Ascending aorta (tissue), 2 donors: ENCODE results near the gene EEF1AKMT1. TPM values are rescaled to one million over a fixed set of nuclear protein-coding genes. Genes with fewer than 3 reads are reported as not detected.
A peak's percentile ranks its signal among the peaks of the same experiment; 100 is the strongest.

Source experiments
- DNase-seq, 2 donors: peaks; one replicate each; pipeline ENCODE4 v3.0.0-alpha.2; 2019; ENCODE audit warnings: low spot score in 2 of 2
- H3K27ac ChIP-seq, 2 donors: fragments of 200-600 bp; sonication (generic); one replicate each; pipeline ENCODE4 v1.5.1; 2016 to 2017; ENCODE audit warnings: mild to moderate bottlenecking in 1 of 2
- H3K27me3 ChIP-seq: fragments of 200-600 bp; sonication (generic); one replicate; pipeline ENCODE4 v1.5.1; 2017
- H3K36me3 ChIP-seq, 2 donors: fragments of 200-600 bp; sonication (generic); one replicate each; pipeline ENCODE4 v1.5.1; 2016
- H3K4me1 ChIP-seq, 2 donors: fragments of 200-600 bp; sonication (generic); one replicate each; pipeline ENCODE4 v1.5.1; 2016 to 2017; ENCODE audit warnings: mild to moderate bottlenecking in 1 of 2
- H3K4me3 ChIP-seq, 2 donors: fragments of 200-600 bp; sonication (generic); one replicate each; pipeline ENCODE4 v1.5.1; 2016 to 2017; ENCODE audit warnings: mild to moderate bottlenecking in 1 of 2
- H3K9me3 ChIP-seq, 2 donors: fragments of 200-600 bp; sonication (generic); one replicate each; pipeline ENCODE4 v1.5.1; 2016
- intact Hi-C: fragments of 100-400 bp; cut with DNase I; formaldehyde crosslinking; loops from one replicate; pipeline ENCODE4 v1.15.1; 2023
- total RNA-seq: library from RNA; depleted of rRNA; stranded (reverse); fragments of >200 nt; gene quantifications from one replicate; pipeline ENCODE4 v1.1.0, GENCODE V29; 2016
- TF ChIP-seq, protein P1 (sequence below), 3 experiments: fragments of 200-600 bp in 2 of 3; fragments of 450-650 bp in 1 of 3; sonication (generic) in 2 of 3; IDR thresholded peaks; one replicate each; pipeline ENCODE4 v1.5.1; 2016 to 2019; ENCODE audit warnings: antibody characterized with exemption in 3 of 3, mild to moderate bottlenecking in 1 of 3, moderate library complexity in 1 of 3

The EEF1AKMT1 gene
- total RNA-seq, 1 donor from 2014 or later: not detected

DNA sequence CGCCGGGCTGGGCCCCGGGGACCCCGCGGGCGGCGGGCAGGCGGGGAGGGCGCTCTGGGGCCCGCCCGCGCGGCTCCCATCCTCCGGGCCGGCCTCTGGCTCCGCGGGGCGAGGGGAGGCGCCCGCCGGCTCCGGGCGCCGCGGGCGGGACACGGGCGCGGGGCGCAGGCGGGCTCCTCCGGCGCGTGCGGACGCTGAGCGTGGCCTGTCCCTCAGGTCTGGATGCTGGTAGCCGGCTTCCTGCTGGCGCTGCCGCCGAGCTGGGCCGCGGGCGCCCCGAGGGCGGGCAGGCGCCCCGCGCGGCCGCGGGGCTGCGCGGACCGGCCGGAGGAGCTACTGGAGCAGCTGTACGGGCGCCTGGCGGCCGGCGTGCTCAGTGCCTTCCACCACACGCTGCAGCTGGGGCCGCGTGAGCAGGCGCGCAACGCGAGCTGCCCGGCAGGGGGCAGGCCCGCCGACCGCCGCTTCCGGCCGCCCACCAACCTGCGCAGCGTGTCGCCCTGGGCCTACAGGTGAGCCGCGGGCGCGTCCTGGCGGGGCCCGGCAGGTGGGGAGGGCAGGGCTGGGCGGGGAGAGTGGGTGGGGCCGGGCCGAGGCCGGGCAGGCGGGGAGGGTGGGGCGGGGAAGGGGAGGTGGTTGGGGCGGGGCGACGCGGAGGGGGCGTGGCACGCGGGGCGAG is 69.8 kb downstream of the EEF1AKMT1 start:
- TF ChIP-seq, protein P1, sequence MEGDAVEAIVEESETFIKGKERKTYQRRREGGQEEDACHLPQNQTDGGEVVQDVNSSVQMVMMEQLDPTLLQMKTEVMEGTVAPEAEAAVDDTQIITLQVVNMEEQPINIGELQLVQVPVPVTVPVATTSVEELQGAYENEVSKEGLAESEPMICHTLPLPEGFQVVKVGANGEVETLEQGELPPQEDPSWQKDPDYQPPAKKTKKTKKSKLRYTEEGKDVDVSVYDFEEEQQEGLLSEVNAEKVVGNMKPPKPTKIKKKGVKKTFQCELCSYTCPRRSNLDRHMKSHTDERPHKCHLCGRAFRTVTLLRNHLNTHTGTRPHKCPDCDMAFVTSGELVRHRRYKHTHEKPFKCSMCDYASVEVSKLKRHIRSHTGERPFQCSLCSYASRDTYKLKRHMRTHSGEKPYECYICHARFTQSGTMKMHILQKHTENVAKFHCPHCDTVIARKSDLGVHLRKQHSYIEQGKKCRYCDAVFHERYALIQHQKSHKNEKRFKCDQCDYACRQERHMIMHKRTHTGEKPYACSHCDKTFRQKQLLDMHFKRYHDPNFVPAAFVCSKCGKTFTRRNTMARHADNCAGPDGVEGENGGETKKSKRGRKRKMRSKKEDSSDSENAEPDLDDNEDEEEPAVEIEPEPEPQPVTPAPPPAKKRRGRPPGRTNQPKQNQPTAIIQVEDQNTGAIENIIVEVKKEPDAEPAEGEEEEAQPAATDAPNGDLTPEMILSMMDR (IDR thresholded peaks at IDR 0.05): peak; percentile 16 to 81 (median 42)
- intact Hi-C loops: loop anchor here (10.0 kb wide), 4 partner anchors 579 to 839 kb away; partner anchors contain the start of genes ZDHHC20, ZMYM2 and ZMYM5
- H3K27ac ChIP-seq: peak overlapping the region in 1 of 2 donors; percentile 38
- H3K4me3 ChIP-seq: peak overlapping the region; percentile 70 to 95
- no peaks in the 10 kb centered on the region for H3K27me3 ChIP-seq
- peak in 1 of 2 donors; percentile 84 for DNase-seq
- H3K4me1 ChIP-seq: peaks cover 3% of the 10 kb centered on the region in 2 donors
- no peaks in the 10 kb centered on the region for H3K9me3 ChIP-seq
- H3K36me3 ChIP-seq: no peaks in the 10 kb centered on the region

- TF ChIP-seq, protein P1 (IDR thresholded peaks at IDR 0.05): peak in 1 of 3 experiments; percentile 4
- Histone ChIP-seq H3K27ac (peak within 1 kb of the TSS; percentile 64 to 67), H3K9me3 (no peaks in the 10 kb centered on the region), H3K27me3 (no peaks in the 10 kb centered on the region), H3K4me1 (peaks cover 3% of the 10 kb centered on the region in 2 donors), H3K36me3 (no peaks in the 10 kb centered on the region), H3K4me3 (peak within 1 kb of the TSS; percentile 72 to 95)
- no peak for DNase-seq
- intact Hi-C loops: loop anchor here (10.0 kb wide), 4 partner anchors 578 to 838 kb away; partner anchors contain the start of genes ZDHHC20, ZMYM2 and ZMYM5
Measured at GRCh38 chr13:20702915-20703779, 70.6 kb downstream of the EEF1AKMT1 start, which contains the start of gene IL17D. TSS of gene IL17D (plus strand) at chr13:20703699. CDS start at chr13:20704002, 303 bp downstream.

DNA sequence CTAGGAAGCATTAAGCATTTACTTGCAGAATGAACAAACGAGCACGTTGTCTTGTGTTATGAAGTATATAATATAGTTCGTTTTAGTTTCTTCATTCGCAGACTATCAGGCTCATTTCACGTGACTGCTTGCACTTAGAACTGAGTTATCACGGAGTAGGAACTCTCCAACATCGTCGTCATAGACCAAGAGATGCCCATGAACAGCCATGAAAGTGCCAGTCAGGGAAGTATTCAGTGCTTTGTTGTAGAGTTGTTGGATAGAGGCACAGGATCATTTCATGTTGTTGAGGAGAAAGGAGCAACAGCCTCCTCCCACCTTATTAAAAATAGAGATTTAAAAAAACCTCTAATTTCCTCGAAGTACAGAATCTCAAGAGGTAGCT is 71.2 kb downstream of the EEF1AKMT1 start:
- H3K27ac ChIP-seq: peak overlapping the region in 1 of 2 donors; percentile 67
- H3K4me3 ChIP-seq: peak overlapping the region; percentile 72 to 95
- peaks cover 3% of the 10 kb centered on the region in 2 donors for H3K4me1 ChIP-seq
- DNase-seq: no peak
- TF ChIP-seq, protein P1 (IDR thresholded peaks at IDR 0.05): no peak
- intact Hi-C loops: loop anchor here (10.0 kb wide), 4 partner anchors 578 to 838 kb away; partner anchors contain the start of genes ZDHHC20, ZMYM2 and ZMYM5
- H3K36me3 ChIP-seq: no peaks in the 10 kb centered on the region
- H3K9me3 ChIP-seq: no peaks in the 10 kb centered on the region
- H3K27me3 ChIP-seq: no peaks in the 10 kb centered on the region

GRCh38 chr13:20701461-20701860 is 72.3 kb downstream of the EEF1AKMT1 start:
- DNase-seq: no peak
- Histone ChIP-seq H3K36me3 (no peaks in the 10 kb centered on the region), H3K4me3 (no peak overlapping the region), H3K9me3 (no peaks in the 10 kb centered on the region), H3K27me3 (no peaks in the 10 kb centered on the region), H3K4me1 (peaks cover 3% of the 10 kb centered on the region in 2 donors), H3K27ac (no peak overlapping the region)
- TF ChIP-seq, protein P1 (IDR thresholded peaks at IDR 0.05): no peak
- intact Hi-C loops: loop anchor here (10.0 kb wide), 4 partner anchors 577 to 837 kb away; partner anchors contain the start of genes ZDHHC20, ZMYM2 and ZMYM5

GRCh38 chr13:20700288-20700687 is 73.5 kb downstream of the EEF1AKMT1 start:
- H3K4me3 ChIP-seq: no peak overlapping the region
- no peaks in the 10 kb centered on the region for H3K9me3 ChIP-seq
- TF ChIP-seq, protein P1 (IDR thresholded peaks at IDR 0.05): no peak
- no peaks in the 10 kb centered on the region for H3K36me3 ChIP-seq
- intact Hi-C loops: loop anchor here (10.0 kb wide), 4 partner anchors 575 to 835 kb away; partner anchors contain the start of genes ZDHHC20, ZMYM2 and ZMYM5
- H3K27ac ChIP-seq: no peak overlapping the region
- no peak for DNase-seq
- peaks cover 3% of the 10 kb centered on the region in 2 donors for H3K4me1 ChIP-seq
- H3K27me3 ChIP-seq: no peaks in the 10 kb centered on the region
